Glutamatergic neuron (in vitro differentiated cells): ENCODE measurements around the gene RAB12. TPM values are rescaled to one million over a fixed set of nuclear protein-coding genes. Genes with fewer than 3 reads are reported as not detected.

Source experiments
- DNase-seq: peaks from one replicate; pipeline ENCODE4 v3.0.0; 2022
- H3K27ac Mint-ChIP-seq: one replicate; pipeline ENCODE4 v1.8.0; 2020; ENCODE audit warnings: mild to moderate bottlenecking, mixed read lengths, inconsistent platforms; ENCODE audit not compliant: unreplicated experiment
- H3K27me3 Mint-ChIP-seq: one replicate; pipeline ENCODE4 v1.8.0; 2020; ENCODE audit warnings: mild to moderate bottlenecking, moderate library complexity, mixed read lengths, inconsistent platforms; ENCODE audit not compliant: unreplicated experiment
- H3K36me3 Mint-ChIP-seq: one replicate; pipeline ENCODE4 v1.8.0; 2020; ENCODE audit warnings: mild to moderate bottlenecking, mixed read lengths, inconsistent platforms; ENCODE audit not compliant: unreplicated experiment
- H3K4me1 Mint-ChIP-seq: one replicate; pipeline ENCODE4 v1.8.0; 2020; ENCODE audit warnings: mild to moderate bottlenecking, low read depth, mixed read lengths, inconsistent platforms; ENCODE audit not compliant: unreplicated experiment
- H3K4me3 Mint-ChIP-seq: one replicate; pipeline ENCODE4 v1.8.0; 2020; ENCODE audit warnings: mild to moderate bottlenecking, mixed read lengths, inconsistent platforms; ENCODE audit not compliant: unreplicated experiment
- H3K9me3 Mint-ChIP-seq: one replicate; pipeline ENCODE4 v1.8.0; 2020; ENCODE audit warnings: mild to moderate bottlenecking, moderate library complexity, mixed read lengths, inconsistent platforms; ENCODE audit not compliant: unreplicated experiment
- CTCF ChIP-seq: fragments of 200-600 bp; sonication (generic); IDR thresholded peaks from one replicate; pipeline ENCODE4 v1.5.0; 2021; ENCODE audit not compliant: partially characterized antibody, unreplicated experiment
- total RNA-seq: library from RNA; stranded (reverse); fragmentation: NEBNext Ultra II Directional; extraction: Animal tissue kit (Norgen Biotek cat#: 25700); gene quantifications from one replicate; pipeline ENCODE4 v1.2.1, GENCODE V29; 2021; ENCODE audit not compliant: unreplicated experiment

RAB12 gene
- total RNA-seq, 1 donor from 2014 or later = 28.8 TPM

GRCh38 chr18:8614875-8615274 is 5.6 kb downstream of the RAB12 start:
- DNase-seq = no peak
- Mint-ChIP-seq H3K9me3 (no peaks in the 10 kb centered on the region), H3K36me3 (no peaks in the 10 kb centered on the region), H3K4me1 (peaks cover 33% of the 10 kb centered on the region), H3K27me3 (peaks cover 4% of the 10 kb centered on the region), H3K27ac (peak overlapping the region; percentile 96), H3K4me3 (peak overlapping the region; percentile 44)
- no peak for TF ChIP-seq CTCF

- H3K4me3 Mint-ChIP-seq = peak overlapping the region; percentile 64
- no peaks in the 10 kb centered on the region for H3K9me3 Mint-ChIP-seq
- peak overlapping the region; percentile 96 for H3K27ac Mint-ChIP-seq
- no peak for DNase-seq
- no peaks in the 10 kb centered on the region for H3K36me3 Mint-ChIP-seq
- peaks cover 4% of the 10 kb centered on the region for H3K27me3 Mint-ChIP-seq
- H3K4me1 Mint-ChIP-seq = peaks cover 32% of the 10 kb centered on the region
- TF ChIP-seq CTCF = no peak
These were observed 6.3 kb downstream of the RAB12 start for GRCh38 chr18:8615397-8616027.

GRCh38 chr18:8616028-8616401 is 6.8 kb downstream of the RAB12 start:
- Mint-ChIP-seq H3K4me1 (peaks cover 34% of the 10 kb centered on the region), H3K27ac (peak overlapping the region; percentile 96), H3K27me3 (peaks cover 4% of the 10 kb centered on the region), H3K4me3 (peak overlapping the region; percentile 8), H3K36me3 (no peaks in the 10 kb centered on the region), H3K9me3 (no peaks in the 10 kb centered on the region)
- no peak for DNase-seq
- TF ChIP-seq CTCF = no peak

- peaks cover 42% of the 10 kb centered on the region for H3K4me1 Mint-ChIP-seq
- H3K4me3 Mint-ChIP-seq = no peak overlapping the region
- peaks cover 4% of the 10 kb centered on the region for H3K27me3 Mint-ChIP-seq
- H3K9me3 Mint-ChIP-seq = no peaks in the 10 kb centered on the region
- DNase-seq = no peak
- H3K27ac Mint-ChIP-seq = peak overlapping the region; percentile 67
- H3K36me3 Mint-ChIP-seq = no peaks in the 10 kb centered on the region
- TF ChIP-seq CTCF = no peak
These were observed 8.7 kb downstream of the RAB12 start for GRCh38 chr18:8617907-8618306.

GRCh38 chr18:8619041-8619440 is 9.8 kb downstream of the RAB12 start:
- no peak for DNase-seq
- Mint-ChIP-seq H3K27ac (peak overlapping the region; percentile 43), H3K9me3 (no peaks in the 10 kb centered on the region), H3K4me1 (peaks cover 50% of the 10 kb centered on the region), H3K4me3 (no peak overlapping the region), H3K36me3 (no peaks in the 10 kb centered on the region), H3K27me3 (peaks cover 4% of the 10 kb centered on the region)
- no peak for TF ChIP-seq CTCF
